Spleen (tissue), 11 donors: Measurements from ENCODE around the gene C20orf204. TPM values are rescaled to one million over a fixed set of nuclear protein-coding genes. Genes with fewer than 3 reads are reported as not detected.

Experiments used
- DNase-seq: peaks from one replicate; pipeline ENCODE4 v3.0.0-alpha.2; 2020
- H3K27ac ChIP-seq, 8 donors: fragments of 200-600 bp; sonication (generic) in 7 of 8; 1 replicate in 4 of 8; 2 replicates in 4 of 8; pipeline versions ENCODE4 v1.5.0 to v1.8.0; 2016 to 2021; ENCODE audit warnings: inconsistent platforms in 4 of 8, mild to moderate bottlenecking in 4 of 8, moderate library complexity in 1 of 8
- H3K27me3 ChIP-seq, 7 donors: fragments of 200-600 bp; sonication (generic) in 6 of 7; replicated peaks in 1 of 7; 1 replicate in 4 of 7; 2 replicates in 3 of 7; pipeline versions ENCODE4 v1.5.0 to v1.8.0; 2016 to 2021; ENCODE audit warnings: inconsistent platforms in 3 of 7, mild to moderate bottlenecking in 1 of 7
- H3K36me3 ChIP-seq, 6 donors: fragments of 200-600 bp; sonication (generic) in 5 of 6; 1 replicate in 4 of 6; 2 replicates in 2 of 6; pipeline versions ENCODE4 v1.5.0 to v1.8.0; 2016 to 2021; ENCODE audit warnings: inconsistent platforms in 2 of 6
- H3K4me1 ChIP-seq, 6 donors: fragments of 200-600 bp; sonication (generic) in 5 of 6; 1 replicate in 3 of 6; 2 replicates in 3 of 6; pipeline versions ENCODE4 v1.5.0 to v1.8.0; 2016 to 2021; ENCODE audit warnings: inconsistent platforms in 3 of 6
- H3K4me3 ChIP-seq, 8 donors: fragments of 200-600 bp; sonication (generic) in 7 of 8; 1 replicate in 4 of 8; 2 replicates in 4 of 8; pipeline versions ENCODE4 v1.5.0 to v1.8.0; 2016 to 2021; ENCODE audit warnings: inconsistent platforms in 4 of 8, mild to moderate bottlenecking in 4 of 8, moderate library complexity in 2 of 8
- H3K9me3 ChIP-seq, 8 donors: fragments of 200-600 bp; sonication (generic) in 7 of 8; 1 replicate in 4 of 8; 2 replicates in 4 of 8; pipeline versions ENCODE4 v1.5.0 to v1.8.0; 2016 to 2021; ENCODE audit warnings: inconsistent platforms in 4 of 8
- POLR2A ChIP-seq, 3 donors: fragments of 450-650 bp; IDR thresholded peaks; one replicate each; pipeline ENCODE4 v1.5.1; 2017; ENCODE audit warnings: antibody characterized with exemption in 3 of 3, mild to moderate bottlenecking in 1 of 3
- POLR2AphosphoS5 ChIP-seq, 3 donors: sonication (generic); formaldehyde crosslinking; IDR thresholded peaks; one replicate each; pipeline ENCODE4 v1.5.1; 2017; ENCODE audit warnings: antibody characterized with exemption in 3 of 3
- WGBS, 5 donors: extraction: QIAGEN DNeasy Blood & Tissue Kit in 3 of 5; methylation state at CpG; one replicate each; pipeline versions ENCODE4 v1.1.5 to v1.1.7; 2013 to 2018; 5-methylcytosine and 5-hydroxymethylcytosine counted together
- intact Hi-C: fragments of 100-400 bp; cut with DNase I; formaldehyde crosslinking; loops from one replicate; pipeline ENCODE4 v1.15.0; 2023; ENCODE audit warnings: low total_unique reads
- polyA plus RNA-seq, 3 donors: library from polyadenylated mRNA; stranded (reverse); fragments of 200-250 nt; gene quantifications; one replicate each; pipeline ENCODE4 v1.2.1, GENCODE V29; 2013
- total RNA-seq, 7 donors: library from RNA; depleted of rRNA in 3 of 7; stranded (reverse); fragments of >200 nt in 3 of 7; fragmentation: NEBNext Ultra II Directional in 4 of 7; extraction: Animal tissue kit (Norgen Biotek cat#: 25700) in 4 of 7; gene quantifications; one replicate each; pipeline versions ENCODE4 v1.1.0 to v1.2.1, GENCODE V29; 2016 to 2021
- TF ChIP-seq, protein P1 (sequence below), 11 experiments: fragments of 200-600 bp in 7 of 11; fragments of 450-650 bp in 4 of 11; sonication (generic) in 4 of 11; IDR thresholded peaks in 8 of 11; conservative IDR thresholded peaks in 3 of 11; 1 replicate in 7 of 11; 2 replicates in 4 of 11; pipeline versions ENCODE4 v1.4.0 to v1.8.0; 2016 to 2021; ENCODE audit warnings: antibody characterized with exemption in 11 of 11, inconsistent platforms in 4 of 11, mild to moderate bottlenecking in 1 of 11
- donor health status: healthy with polysubstance abuse.
- donor health status: DM: no; HTN: no; CAD: no; lungs with moderate emphysema.
- donor health status: DM: no; HTN: no; CAD: no.
- donor health status: Bipolar disorder and iron deficiency.
- donor health status: healthy.
- donor health status: DM: no; HTN: no; CAD: no.
- donor health status: DM: yes; HTN: yes; CAD: no.

The C20orf204 gene
- total and polyA plus RNA-seq, 10 donors = 0.85 to 3.9 (median 1.9) TPM

DNA sequence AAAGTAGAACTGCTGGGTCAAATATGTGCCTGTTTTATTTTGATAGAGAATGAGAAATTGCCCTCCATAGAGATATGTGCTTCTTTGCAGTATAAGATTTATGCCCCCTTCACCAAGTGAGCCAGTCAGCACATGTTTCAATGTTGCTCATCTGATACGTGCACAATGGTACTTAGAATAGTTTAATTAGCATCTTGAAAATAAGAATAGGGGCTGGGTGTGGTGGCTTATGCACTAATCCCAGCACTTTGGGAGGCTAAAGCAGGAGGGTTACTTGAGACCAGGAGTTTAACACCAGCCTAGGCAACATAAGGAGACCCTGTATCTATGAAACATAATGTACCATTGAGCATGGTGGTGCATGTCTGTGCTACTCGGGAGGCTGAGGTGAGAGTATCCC is 20.3 kb upstream of the C20orf204 start:
- peaks cover 0 to 18% (median 7%) of the 10 kb centered on the region in 6 donors for H3K4me1 ChIP-seq
- no peak overlapping the region for H3K27ac ChIP-seq
- no peak for TF ChIP-seq POLR2AphosphoS5 (IDR thresholded peaks at IDR 0.05)
- TF ChIP-seq, protein P1, sequence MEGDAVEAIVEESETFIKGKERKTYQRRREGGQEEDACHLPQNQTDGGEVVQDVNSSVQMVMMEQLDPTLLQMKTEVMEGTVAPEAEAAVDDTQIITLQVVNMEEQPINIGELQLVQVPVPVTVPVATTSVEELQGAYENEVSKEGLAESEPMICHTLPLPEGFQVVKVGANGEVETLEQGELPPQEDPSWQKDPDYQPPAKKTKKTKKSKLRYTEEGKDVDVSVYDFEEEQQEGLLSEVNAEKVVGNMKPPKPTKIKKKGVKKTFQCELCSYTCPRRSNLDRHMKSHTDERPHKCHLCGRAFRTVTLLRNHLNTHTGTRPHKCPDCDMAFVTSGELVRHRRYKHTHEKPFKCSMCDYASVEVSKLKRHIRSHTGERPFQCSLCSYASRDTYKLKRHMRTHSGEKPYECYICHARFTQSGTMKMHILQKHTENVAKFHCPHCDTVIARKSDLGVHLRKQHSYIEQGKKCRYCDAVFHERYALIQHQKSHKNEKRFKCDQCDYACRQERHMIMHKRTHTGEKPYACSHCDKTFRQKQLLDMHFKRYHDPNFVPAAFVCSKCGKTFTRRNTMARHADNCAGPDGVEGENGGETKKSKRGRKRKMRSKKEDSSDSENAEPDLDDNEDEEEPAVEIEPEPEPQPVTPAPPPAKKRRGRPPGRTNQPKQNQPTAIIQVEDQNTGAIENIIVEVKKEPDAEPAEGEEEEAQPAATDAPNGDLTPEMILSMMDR (IDR thresholded peaks at IDR 0.05 in 8 of 11, conservative IDR thresholded peaks at IDR 0.05 in 3 of 11) = no peak
- TF ChIP-seq POLR2A (IDR thresholded peaks at IDR 0.05) = no peak
- 80 to 94% (median 92%) methylated on average over 2 of the region's 2 CpGs for WGBS, 5 donors
- peaks cover 0 to 91% (median 80%) of the 10 kb centered on the region in 6 donors for H3K36me3 ChIP-seq
- intact Hi-C loops = no loop called here
- peaks cover 0 to 9% (median 3%) of the 10 kb centered on the region in 8 donors for H3K9me3 ChIP-seq
- H3K4me3 ChIP-seq = no peak overlapping the region
- DNase-seq = no peak
- no peaks in the 10 kb centered on the region for H3K27me3 ChIP-seq

DNA sequence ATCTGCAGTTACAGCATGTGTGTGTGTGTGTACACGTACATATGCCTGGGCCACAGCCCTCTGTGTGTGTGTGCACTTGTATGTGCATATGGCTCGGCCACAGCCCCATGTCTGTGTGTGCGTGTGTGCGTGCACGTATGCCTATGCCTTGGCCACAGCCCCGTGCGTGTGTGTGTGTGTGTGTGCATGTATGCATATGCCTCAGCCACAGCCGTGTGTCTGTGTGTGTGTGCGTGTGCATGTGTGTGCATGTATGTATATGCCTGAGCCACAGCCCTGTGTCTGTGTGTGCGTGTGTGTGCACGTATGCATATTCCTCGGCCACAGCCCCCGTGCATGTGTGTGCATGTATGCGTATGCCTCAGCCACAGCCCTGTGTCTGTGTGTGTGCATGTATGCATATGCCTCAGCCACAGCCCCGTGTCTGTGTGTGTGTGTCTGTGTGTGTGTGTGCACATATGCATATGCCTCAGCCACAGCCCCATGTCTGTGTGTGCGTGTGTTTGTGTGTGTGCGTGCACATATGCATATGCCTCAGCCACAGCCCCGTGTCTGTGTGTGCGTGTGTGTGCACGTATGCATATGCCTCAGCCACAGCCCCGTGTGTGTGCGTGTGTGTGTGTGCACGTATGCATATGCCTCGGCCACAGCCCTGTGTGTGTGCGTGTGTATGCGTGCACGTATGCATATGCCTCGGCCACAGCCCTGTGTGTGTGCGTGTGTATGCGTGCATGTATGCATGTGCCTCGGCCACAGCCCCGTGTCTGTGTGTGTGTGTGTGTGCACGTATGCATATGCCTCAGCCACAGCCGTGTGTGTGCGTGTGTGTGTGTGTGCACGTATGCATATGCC is 14.6 kb upstream of the C20orf204 start:
- no peaks in the 10 kb centered on the region for H3K9me3 ChIP-seq
- H3K4me1 ChIP-seq = peaks cover 0 to 4% (median 0%) of the 10 kb centered on the region in 6 donors
- no peaks in the 10 kb centered on the region for H3K27me3 ChIP-seq
- no peak for DNase-seq
- intact Hi-C loops = no loop called here
- no peak overlapping the region for H3K4me3 ChIP-seq
- TF ChIP-seq, protein P1 (IDR thresholded peaks at IDR 0.05 in 8 of 11, conservative IDR thresholded peaks at IDR 0.05 in 3 of 11) = no peak
- TF ChIP-seq POLR2A (IDR thresholded peaks at IDR 0.05) (no peak), POLR2AphosphoS5 (IDR thresholded peaks at IDR 0.05) (no peak)
- WGBS, 5 donors = 91 to 96% (median 95%) methylated on average over 26 to 36 of the region's 36 CpGs
- no peak overlapping the region for H3K27ac ChIP-seq
- H3K36me3 ChIP-seq = peaks cover 8 to 100% (median 92%) of the 10 kb centered on the region in 6 donors

DNA sequence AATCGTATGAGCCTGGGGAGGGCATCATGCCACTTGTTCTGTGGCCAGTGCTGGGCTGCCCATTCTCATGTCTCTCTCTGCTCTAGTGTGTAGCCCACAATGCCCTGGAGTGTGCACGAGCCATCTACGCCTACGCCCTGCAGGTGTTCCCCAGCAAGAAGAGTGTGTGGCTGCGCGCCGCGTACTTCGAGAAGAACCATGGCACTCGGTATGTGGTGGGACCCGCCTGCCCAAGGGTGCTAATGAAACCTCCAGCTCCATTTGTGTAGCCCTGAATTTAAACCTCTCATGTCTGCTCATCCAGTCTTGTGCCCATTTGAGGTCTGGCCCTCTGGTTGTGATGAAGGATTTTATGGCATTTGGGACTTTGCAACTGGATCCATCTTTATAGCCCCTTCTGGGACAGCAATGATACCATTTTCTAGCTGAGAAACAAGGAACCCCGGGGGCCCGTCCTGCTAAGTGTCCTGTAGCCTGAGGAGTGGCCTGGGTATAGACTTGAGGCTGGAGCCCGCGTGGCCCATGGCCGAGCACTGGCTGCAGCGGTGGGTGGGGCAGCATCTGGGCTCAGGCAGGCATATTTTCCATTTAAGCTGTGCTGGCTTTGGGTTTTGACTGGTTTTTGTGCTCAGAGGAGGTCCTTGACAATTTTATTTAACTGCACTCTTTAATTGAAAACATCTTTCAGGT is 13.2 kb upstream of the C20orf204 start:
- H3K4me1 ChIP-seq = peaks cover 0 to 4% (median 0%) of the 10 kb centered on the region in 6 donors
- H3K36me3 ChIP-seq = peaks cover 12 to 100% (median 92%) of the 10 kb centered on the region in 6 donors
- no peak for DNase-seq
- no peak overlapping the region for H3K4me3 ChIP-seq
- no peaks in the 10 kb centered on the region for H3K27me3 ChIP-seq
- TF ChIP-seq POLR2AphosphoS5 (IDR thresholded peaks at IDR 0.05) (peak in 1 of 3 donors; percentile 13), POLR2A (IDR thresholded peaks at IDR 0.05) (no peak)
- intact Hi-C loops = no loop called here
- 96 to 97% (median 97%) methylated on average over 16 to 17 of the region's 17 CpGs for WGBS, 5 donors
- no peak overlapping the region for H3K27ac ChIP-seq
- no peaks in the 10 kb centered on the region for H3K9me3 ChIP-seq

DNA sequence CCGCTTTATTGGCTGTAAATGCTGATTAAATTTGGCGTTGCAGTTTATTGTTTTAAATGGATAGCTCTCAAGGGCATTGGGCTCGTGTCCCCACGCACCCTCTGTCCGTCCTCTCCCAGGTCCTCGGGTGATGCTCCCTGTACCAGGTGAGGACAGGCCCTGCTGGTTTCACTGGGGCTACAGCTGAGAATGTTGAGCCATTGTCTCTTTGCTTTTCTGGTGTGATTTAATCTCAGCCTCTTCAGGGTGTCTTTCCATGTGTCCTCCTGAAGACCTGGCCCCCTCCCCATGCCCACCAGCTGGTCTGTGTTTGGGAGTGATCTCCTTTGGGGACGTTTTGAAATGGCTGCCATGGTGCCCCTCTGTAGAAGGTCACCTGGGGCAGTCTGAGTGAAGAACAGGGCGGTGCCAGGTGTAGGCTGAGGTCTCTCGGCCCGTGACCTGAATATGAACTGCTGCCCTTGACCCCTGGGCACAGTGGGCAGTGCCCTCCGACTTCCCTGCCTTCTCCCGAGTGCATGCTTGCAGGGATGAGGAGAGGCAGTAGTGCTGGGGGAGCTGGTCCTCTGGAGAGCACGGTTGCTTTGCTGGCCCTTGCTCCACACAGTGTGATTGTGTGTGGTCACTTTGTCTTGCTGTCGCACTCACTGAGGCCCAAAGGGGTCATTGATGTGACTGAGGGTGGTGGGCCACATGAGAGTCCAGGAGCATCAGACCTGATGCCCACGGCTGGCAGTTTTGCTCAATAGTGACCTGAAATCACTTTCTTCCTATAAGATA is 12.4 kb upstream of the C20orf204 start:
- no peak for DNase-seq
- H3K36me3 ChIP-seq = peaks cover 15 to 100% (median 92%) of the 10 kb centered on the region in 6 donors
- H3K4me1 ChIP-seq = peaks cover 0 to 4% (median 0%) of the 10 kb centered on the region in 6 donors
- no peak overlapping the region for H3K4me3 ChIP-seq
- no peaks in the 10 kb centered on the region for H3K9me3 ChIP-seq
- WGBS, 5 donors = 88 to 99% (median 89%) methylated on average over 15 of the region's 15 CpGs
- intact Hi-C loops = no loop called here
- no peaks in the 10 kb centered on the region for H3K27me3 ChIP-seq
- no peak overlapping the region for H3K27ac ChIP-seq
- TF ChIP-seq, protein P1 (IDR thresholded peaks at IDR 0.05 in 8 of 11, conservative IDR thresholded peaks at IDR 0.05 in 3 of 11) = no peak
- no peak for TF ChIP-seq POLR2A (IDR thresholded peaks at IDR 0.05)
- no peak for TF ChIP-seq POLR2AphosphoS5 (IDR thresholded peaks at IDR 0.05)
